Islet of Langerhans (tissue), 1 donor: ENCODE results near the gene CAND1.

Source experiments
- FAIRE-seq: peaks from one replicate; lab custom pipeline; 2011; peaks lifted over from hg19 to GRCh38; lab: Jason Lieb, UNC

Gene CAND1

DNA sequence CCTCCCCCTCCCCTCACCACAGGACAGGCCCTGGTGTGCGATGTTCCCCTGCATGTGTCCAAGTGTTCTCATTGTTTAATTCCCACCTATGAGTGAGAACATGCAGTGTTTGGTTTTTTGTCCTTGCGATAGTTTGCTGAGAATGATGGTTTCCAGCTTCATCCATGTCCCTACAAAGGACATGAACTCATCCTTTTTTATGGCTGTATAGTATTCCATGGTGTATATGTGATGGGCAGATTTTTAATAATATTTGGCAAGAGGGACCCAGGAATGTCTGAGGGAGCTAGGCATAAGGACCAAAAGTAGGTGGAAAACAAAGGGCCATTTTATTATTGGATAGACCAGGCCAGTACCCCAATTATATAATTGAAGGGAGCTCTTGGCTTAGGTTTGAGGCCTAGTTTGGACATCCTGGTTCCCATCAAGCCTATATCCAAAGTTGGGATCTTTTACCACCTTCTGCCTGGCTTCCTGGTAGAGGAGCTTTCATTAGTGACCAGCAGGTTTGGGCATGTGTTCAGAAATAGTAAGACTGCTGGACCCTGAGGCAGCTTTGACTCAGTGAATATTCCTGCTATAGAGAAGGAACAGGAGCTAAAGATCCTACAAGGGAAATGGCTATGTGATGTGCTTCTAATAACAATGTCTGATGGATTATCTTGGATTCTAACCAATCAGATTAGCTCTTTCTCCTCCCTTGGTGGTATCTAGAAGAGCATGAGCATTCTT is 76.0 kb downstream of the CAND1 start:
- FAIRE-seq: no peak

DNA sequence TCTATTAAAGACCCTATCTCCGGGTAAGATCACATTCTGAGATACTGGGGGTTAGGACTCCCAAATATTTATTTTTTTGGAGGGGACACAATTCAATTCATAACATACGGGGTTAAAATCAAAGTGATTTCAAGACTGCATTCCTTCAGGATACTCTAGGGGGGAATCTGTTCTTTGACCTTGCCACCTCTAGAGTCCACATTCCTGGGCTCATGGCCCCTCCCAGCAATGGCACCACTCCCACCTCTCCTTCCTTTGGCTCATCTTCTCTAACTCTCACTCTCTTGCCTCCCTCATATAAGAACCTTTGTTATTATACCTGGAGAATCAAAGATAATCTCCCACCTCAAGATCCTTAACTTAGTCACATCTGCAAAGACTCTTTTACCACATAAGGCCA is 79.5 kb downstream of the CAND1 start:
- FAIRE-seq: no peak

DNA sequence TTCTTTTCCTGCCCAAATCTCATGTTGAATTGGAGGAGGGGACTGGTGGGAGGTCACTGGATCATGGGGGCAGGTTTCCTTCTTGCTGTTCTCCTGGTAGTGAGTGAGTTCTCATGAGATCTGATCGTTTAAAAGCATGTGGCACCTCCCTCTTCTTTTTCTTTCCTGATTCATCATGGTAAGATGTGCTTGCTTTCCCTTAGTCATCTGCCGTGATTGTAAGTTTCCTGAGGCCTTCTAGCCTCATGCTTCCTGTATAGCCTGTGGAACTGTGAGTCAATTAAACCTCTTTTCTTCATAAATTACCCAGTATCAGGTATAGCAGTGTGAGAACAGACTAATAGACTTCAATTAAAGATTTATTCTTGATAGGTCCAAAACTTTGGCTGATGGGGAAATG is 83.5 kb downstream of the CAND1 start:
- no peak for FAIRE-seq

DNA sequence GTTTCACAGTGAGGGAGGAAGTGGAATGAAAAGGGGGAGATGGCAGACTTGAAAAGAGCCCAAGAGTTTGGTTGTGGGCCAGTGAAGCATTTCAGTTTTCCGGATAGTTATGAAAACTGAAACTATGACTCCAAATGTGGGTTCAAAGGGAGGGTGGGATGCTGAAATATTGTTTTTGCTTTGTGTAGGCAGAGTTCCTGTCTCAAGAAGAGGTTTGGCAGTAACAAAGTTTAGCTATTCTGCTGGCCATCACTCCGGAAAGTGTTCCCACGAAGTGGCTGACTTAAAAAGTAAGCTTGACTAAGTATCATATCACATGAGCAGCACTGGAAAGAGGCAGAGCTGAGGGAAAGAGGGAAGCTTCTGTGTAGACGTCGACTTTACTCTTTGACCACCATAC is 85.2 kb downstream of the CAND1 start:
- FAIRE-seq: no peak

DNA sequence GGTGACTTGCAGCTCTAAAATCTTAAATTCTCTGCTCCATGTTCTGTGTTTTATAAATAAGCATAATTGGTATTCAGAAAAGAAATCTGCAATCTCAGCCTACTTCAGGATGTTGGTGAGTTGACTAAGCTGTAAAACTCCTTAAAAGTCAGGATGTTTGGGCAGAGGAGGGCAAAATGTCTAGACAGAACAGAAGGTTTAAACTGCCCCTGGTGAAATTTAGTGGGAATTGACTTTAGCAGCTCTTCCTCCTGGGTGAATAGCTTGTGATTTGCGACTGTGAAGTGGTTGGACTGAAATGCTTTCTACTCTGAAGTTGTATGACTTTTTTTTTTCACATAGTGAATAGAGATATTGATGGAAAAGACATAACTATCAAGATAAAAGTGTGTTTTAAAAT is 85.8 kb downstream of the CAND1 start:
- FAIRE-seq: no peak

DNA sequence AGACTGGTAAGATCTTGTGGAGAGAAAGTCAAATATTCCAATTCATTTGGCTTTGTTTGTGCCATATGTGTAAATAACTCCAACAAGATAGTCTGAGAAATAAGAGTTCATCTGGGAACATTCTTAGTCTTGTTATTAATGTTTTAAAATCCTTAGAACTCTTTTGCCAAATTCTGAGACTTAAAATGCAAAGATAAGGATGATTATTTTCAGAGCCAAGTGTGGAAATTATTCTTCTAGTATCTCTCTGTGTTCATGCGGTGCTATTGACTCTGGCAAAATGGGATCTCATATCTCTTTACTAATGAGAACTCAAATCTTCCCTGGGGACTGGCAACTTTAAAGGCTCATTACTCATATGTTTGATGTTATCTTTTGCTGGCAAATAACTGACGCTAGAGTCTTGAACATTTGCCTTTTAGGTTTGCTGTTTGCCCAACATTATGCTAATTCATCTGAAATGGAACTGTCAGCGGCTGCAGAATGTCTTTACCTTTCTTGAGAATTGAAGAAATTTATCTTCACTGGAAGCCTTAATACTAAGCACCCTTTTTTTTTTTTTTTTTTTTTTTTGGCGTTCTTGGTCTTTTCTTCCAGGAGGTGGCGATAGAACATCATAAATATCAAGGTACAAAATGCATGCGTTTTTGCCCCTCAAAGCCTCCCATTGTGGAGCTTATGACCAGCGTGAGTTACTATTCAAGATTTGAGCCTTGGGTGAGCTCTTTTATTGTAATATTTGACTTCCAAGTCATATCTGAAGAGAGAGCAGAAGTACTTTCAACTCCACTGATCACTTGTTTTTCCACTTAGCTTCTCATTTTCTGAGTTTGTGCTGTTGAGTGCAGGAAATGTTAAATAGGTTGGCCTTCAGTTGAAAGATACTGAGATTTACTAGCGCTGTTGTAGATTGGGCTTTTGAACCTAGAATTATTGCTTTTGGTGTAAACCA is 86.5 kb downstream of the CAND1 start:
- FAIRE-seq: peak; percentile 96

DNA sequence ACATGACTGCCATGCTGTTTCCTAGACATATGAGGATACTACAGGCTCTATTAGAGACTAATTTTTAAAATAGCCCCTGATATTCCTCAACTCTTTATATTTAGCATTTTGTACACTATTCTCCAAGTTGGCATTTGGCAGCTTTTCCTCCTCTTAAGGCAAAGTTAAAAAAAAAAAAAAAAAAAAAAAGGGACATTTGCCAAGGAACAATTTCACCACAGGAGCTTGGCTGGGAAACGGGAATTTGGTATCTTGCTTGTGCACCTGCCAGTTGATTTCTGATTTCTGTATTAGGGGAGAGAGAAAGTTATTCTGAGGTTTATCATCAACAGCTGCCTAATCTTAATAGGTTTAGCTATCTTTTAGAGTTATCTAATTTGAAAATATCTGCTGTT is 87.2 kb downstream of the CAND1 start:
- FAIRE-seq: no peak

DNA sequence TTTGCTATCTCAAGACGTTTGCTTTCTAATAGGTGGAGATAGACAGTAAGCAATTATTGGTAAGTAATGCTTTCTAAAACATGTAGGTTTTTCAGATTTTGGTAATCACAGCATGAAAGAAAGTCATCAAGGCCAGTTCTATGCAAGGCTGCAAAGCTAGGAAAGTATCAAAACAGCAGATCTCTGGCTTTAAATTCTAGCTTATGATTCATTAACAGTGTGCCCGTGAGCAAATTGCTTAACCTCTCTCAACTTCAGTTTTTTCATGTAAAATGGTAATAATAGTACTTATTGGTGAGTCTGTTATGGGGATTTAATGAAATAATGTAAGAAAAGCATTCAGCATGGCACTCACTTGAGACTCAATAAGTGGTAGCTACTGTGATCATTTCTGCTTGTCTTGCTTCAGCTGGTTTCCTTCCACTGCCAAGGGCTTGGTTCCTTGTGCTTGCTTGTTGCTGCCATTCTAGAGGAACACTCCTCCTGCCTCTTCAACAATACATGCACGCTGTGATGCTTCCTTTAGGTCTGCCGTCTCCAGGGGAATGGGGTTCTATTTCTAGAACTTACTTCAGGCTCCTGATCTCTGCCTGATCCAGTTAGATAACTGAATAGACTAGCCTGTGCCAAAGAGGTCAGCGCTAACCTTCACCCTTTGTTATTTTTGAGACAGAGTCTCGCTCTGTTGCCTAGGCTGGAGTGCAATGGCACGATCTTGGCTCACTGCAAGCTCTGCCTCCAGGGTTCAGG is 88.4 kb downstream of the CAND1 start:
- no peak for FAIRE-seq

DNA sequence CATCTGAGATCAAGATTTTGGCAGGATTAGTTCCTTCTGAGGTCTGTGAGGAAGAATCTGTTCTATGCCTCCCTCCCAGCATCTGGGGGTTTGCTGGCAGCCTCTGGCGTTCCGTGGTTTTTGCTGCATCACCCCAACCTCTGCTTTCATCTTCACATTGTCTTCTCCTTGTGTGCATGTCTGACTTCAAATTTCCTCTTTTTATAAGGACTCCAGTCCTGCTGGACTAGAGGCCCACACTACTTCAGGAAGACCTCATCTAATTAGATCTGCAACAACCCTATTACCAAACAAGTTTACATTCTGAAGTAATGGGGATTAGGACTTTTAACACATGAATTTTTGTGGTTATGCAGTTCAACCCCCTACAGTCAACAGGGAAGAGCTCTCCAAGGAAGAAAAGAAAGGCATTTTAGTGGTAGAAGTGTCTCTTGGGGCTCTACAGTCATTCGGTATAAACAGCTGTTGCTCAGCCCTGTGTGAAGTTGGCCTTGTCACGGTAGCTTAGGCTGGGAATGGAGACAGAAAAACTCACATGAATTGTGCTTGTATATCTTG is 89.7 kb downstream of the CAND1 start:
- FAIRE-seq: no peak

DNA sequence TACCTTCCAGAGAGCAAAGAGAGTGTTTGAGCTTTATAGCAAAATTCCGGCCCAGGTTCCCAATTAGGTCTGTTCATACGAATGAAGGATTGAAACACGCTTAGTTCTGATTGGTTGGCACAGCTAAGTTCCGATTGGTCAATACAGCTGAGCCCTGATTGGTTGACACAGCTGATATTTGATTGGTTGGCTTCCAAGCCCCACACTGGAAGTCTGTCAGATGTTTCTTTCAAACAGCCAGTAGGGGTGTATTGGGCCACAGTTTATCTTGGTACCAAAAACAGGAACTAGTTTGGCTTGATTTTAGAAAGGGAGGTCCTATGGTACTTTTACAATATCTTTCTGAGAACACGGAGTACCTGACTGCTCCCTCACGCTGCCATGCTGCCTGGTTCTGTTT is 93.4 kb downstream of the CAND1 start:
- FAIRE-seq: no peak

DNA sequence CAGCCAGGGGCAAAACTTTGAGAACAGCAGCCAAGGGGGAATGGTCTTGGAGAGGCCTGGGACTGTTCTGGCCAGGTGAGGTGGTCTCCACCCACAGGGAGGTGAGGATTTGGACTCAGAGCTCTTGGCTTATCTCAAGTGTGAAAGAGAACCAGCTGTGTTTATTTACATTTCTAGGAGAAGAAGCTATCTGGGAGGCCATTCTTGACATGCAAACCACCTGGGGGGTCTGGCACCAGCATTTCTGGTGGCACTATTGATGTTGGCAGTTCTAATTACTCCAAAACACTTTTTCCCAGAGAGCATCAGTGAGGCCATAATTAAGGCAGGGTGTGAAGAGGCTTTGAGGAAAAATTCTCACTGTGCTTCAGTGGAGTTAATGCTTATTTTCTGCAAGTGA is 95.1 kb downstream of the CAND1 start:
- no peak for FAIRE-seq

DNA sequence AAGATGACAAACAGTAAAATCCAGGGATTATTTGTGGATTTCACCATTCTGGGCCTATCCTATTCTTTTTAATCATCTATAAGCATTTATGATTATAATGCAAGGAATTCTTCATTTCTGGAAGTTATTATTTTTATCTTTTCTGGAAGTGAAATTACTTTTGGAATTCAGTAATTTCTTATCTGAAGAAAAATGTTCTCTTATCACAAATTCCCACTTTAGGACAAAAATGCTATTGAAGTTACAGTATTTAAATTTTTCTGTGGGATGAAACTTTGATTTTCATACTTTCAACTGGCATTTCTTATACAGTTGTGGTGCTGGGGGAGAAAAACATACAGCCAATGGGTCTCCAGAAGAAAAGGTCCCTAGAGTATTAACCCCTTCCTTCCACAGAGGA is 96.0 kb downstream of the CAND1 start:
- FAIRE-seq: peak; percentile 30

DNA sequence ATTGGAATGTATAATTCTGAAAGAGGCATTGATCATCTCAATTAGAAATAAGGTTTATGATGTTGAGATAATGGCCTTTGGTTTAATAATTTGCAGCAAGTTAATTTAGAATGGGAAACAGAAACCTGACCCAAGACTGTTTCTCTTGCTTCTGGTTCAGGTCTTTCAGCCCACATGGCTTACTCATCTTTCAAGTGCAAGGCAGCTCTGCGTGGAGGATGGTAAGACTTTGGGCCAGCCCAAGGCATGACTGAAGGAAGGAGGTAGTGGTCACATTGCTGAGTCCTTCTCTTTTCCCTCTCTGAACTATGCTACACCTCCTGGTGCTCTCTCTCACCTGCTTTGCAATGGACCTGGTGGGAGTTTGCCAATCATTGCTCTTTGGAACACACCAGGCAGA is 98.7 kb downstream of the CAND1 start:
- no peak for FAIRE-seq
